Keratinocyte (primary cell): ENCODE measurements around the gene CYB5A.

ENCODE experiments used
- CTCF ChIP-seq, 3 experiments: IDR thresholded peaks in 1 of 3; conservative IDR thresholded peaks in 1 of 3; optimal IDR thresholded peaks in 1 of 3; 2 replicates in 2 of 3; 3 replicates in 1 of 3; pipeline versions ENCODE3 to v1.5.1; 2011; ENCODE audit warnings: low read length in 3 of 3, mild to moderate bottlenecking in 3 of 3, moderate library complexity in 2 of 3, control low read depth in 1 of 3, inconsistent platforms in 1 of 3; ENCODE audit not compliant: insufficient read depth in 2 of 3; ENCODE audit errors: extremely low read depth in 1 of 3
- EZH2 ChIP-seq: IDR thresholded peaks from one replicate; pipeline ENCODE4 v1.6.1; 2012; ENCODE audit warnings: inconsistent platforms, mild to moderate bottlenecking, low read length, moderate library complexity

GRCh38 chr18:74291771-74292540 lies at the start of gene CYB5A:
- TF ChIP-seq CTCF (optimal IDR thresholded peaks at IDR 0.05 in 1 of 3, IDR thresholded peaks at IDR 0.05 in 1 of 3, conservative IDR thresholded peaks at IDR 0.05 in 1 of 3; ENCODE audit: extremely low read depth in 1 of 3, insufficient read depth in 2 of 3, low read length in 3 of 3) (peak in 2 of 3 experiments; percentile 6 to 28), EZH2 (no peak)
